Epithelial cell of proximal tubule (primary cell): ENCODE data around the gene ARHGEF37. TPM values are rescaled to one million over a fixed set of nuclear protein-coding genes. Genes with fewer than 3 reads are reported as not detected.
"Not testable (repeated sequence)": the region's sequence is repeated elsewhere in the genome, so short reads cannot be mapped to it uniquely, and the experiment has no call there.

Source experiments
- DNase-seq: peaks from one replicate; pipeline ENCODE4 v3.0.0-alpha.2; 2011; ENCODE audit warnings: low read depth
- H3K4me3 ChIP-seq: 2 replicates; pipeline ENCODE4 v1.5.1; 2011; ENCODE audit warnings: low read depth, mild to moderate bottlenecking, low read length
- CTCF ChIP-seq: conservative IDR thresholded peaks from 2 replicates; pipeline ENCODE4 v1.5.1; 2012; ENCODE audit warnings: low read depth, mild to moderate bottlenecking, low read length
- total RNA-seq: library from RNA; depleted of rRNA; stranded (reverse); fragments of >200 nt; gene quantifications from 2 replicates; pipeline ENCODE4 v1.2.3, GENCODE V29; 2015

The ARHGEF37 gene
- total RNA-seq, result 2.0 and 2.7 TPM in 2 replicates

GRCh38 chr5:149581192-149581861 is at the start of gene ARHGEF37:
Gene ARHGEF37 (plus strand): TSS chr5:149581498. CDS start chr5:149597770, 16,272 bp downstream.
- H3K4me3 ChIP-seq, result peak within 1 kb of the TSS; percentile 66
- TF ChIP-seq CTCF, result no peak
- no peak for DNase-seq

- DNase-seq, result no peak
- no peak for TF ChIP-seq CTCF
- H3K4me3 ChIP-seq, result no peak overlapping the region
These were observed 48.9 kb upstream of the ARHGEF37 start for GRCh38 chr5:149532413-149532812.

GRCh38 chr5:149535787-149536186 is 45.5 kb upstream of the ARHGEF37 start:
- not testable (repeated sequence) for DNase-seq, H3K4me3 ChIP-seq

DNA sequence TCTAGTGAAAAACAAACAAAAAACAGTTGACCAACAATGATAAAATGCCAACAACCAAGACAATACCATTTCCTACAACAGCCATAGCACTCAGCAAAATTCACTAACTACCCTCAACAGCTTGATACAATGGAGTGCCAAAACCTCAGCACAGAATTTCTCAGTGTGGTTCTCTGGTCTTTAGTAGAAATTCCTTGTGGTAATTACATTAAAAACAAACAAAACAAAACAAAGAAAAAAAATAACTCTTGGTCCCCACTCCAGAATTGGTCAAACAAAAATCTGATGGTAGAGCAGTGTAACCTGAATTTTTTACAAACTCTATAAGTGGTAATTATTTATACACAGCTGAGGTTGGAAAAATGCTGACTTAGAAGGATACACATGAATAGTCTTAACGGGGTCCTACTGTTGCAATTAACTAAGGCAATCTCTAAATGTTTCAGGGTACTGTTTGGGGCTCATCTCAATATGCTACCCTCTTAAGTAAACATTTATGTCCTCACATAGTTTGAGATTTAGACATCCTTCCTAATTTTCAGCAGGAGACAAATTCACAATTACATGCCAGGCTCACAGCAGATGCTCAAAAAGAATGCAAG is 43.8 kb upstream of the ARHGEF37 start:
- no peak for TF ChIP-seq CTCF
- no peak overlapping the region for H3K4me3 ChIP-seq
- DNase-seq, result no peak

DNA sequence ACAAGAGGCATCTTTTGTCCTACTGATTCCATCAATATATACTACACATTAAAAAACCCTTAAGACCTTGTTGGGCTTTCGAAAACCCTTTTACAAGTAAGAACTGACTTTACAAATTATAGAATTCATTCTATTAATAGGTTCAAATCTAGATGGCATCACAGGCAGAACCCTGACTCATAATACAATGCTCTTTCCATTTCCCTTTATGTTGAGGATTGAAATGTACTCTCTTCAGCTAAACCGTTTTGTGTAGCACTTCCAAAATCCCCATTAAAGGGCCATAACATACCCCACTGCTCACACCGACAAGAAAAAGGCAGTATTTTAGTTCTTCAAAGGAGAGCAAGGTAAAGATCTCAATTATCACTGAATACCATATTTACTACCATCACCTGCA is 41.2 kb upstream of the ARHGEF37 start:
- TF ChIP-seq CTCF, result no peak
- no peak for DNase-seq
- H3K4me3 ChIP-seq, result no peak overlapping the region

GRCh38 chr5:149541893-149542292 is 39.4 kb upstream of the ARHGEF37 start:
- no peak for TF ChIP-seq CTCF
- DNase-seq, result no peak
- no peak overlapping the region for H3K4me3 ChIP-seq

- no peak for TF ChIP-seq CTCF
- no peak overlapping the region for H3K4me3 ChIP-seq
- no peak for DNase-seq
These were observed 37.8 kb upstream of the ARHGEF37 start for GRCh38 chr5:149543361-149544027.
